ENCODE measurements around the gene PRKG1. TPM values are rescaled to one million over a fixed set of nuclear protein-coding genes. Genes with fewer than 3 reads are reported as not detected.

PRKG1 gene
- total and polyA plus RNA-seq, 2 of the 4 experiments (the other 2 are of a cell fraction), result 3.5 to 18.3 TPM

GRCh38 chr10:51861731-51862130 lies 787.4 kb downstream of the PRKG1 start:
- Histone ChIP-seq H2AK5ac (ENCODE audit: low read depth, low read length) (no peak overlapping the region), H3K4me3 (ENCODE audit: insufficient read depth, low read depth, low read length) (no peak overlapping the region), H4K8ac (ENCODE audit: low read depth in 2 of 2, low read length in 2 of 2) (no peak overlapping the region), H2BK20ac (ENCODE audit: low read depth, low read length) (no peak overlapping the region), H3K18ac (ENCODE audit: low read depth, low read length) (no peak overlapping the region), H3K27me3 (ENCODE audit: control insufficient read depth, insufficient read depth, low read length) (no peaks in the 10 kb centered on the region), H3K14ac (replicated peaks; ENCODE audit: low read depth, low read length) (no peak overlapping the region), H4K20me1 (ENCODE audit: insufficient read depth, low read length) (no peaks in the 10 kb centered on the region), H3K4me2 (ENCODE audit: low read depth, low read length) (no peak overlapping the region), H2AFZ (replicated peaks; ENCODE audit: low read length, poor library complexity) (no peak overlapping the region), H4K91ac (ENCODE audit: insufficient read depth, low read depth, low read length) (no peak overlapping the region), H3K9ac (ENCODE audit: low read depth, low read length) (no peak overlapping the region), H3K23ac (ENCODE audit: low read depth, low read length) (no peak overlapping the region), H3K4me1 (ENCODE audit: control insufficient read depth, insufficient read depth, low read length) (no peaks in the 10 kb centered on the region; the same call in 1 of the 2 replicates), H2BK120ac (ENCODE audit: low read depth, low read length) (no peak overlapping the region), H3K36me3 (ENCODE audit: control insufficient read depth, insufficient read depth, low read length) (no peaks in the 10 kb centered on the region), H4K5ac (ENCODE audit: low read depth, low read length) (no peak overlapping the region), H3K4ac (ENCODE audit: low read depth, low read length) (no peak overlapping the region), H3K9me1 (ENCODE audit: insufficient read depth, low read length) (no peaks in the 10 kb centered on the region), H3K9me3 (ENCODE audit: control insufficient read depth, insufficient read depth, low read length) (no peaks in the 10 kb centered on the region), H3K56ac (ENCODE audit: extremely low read depth, insufficient read depth, low read length) (no peak overlapping the region), H2BK15ac (ENCODE audit: low read depth, low read length) (no peak overlapping the region), H3K27ac (ENCODE audit: insufficient read depth, low read length) (no peak overlapping the region), H2BK5ac (ENCODE audit: low read depth, low read length, poor library complexity, severe bottlenecking) (no peak overlapping the region), H2AK9ac (replicated peaks; ENCODE audit: low read depth, low read length, poor library complexity) (no peak overlapping the region), H3K79me1 (ENCODE audit: low read depth in 1 of 2, low read length in 2 of 2) (no peaks in the 10 kb centered on the region; a peak in 1 of 4 replicates)
- DNase-seq (no peak), ATAC-seq (ENCODE audit: low read depth) (no peak)
- no TSS peak for BruUV-seq (replicated peaks)
- TF ChIP-seq FOS (IDR thresholded peaks at IDR 0.05; ENCODE audit: low read depth, low read length), result no peak
- no peak for TF ChIP-seq MAFK (IDR thresholded peaks at IDR 0.05; ENCODE audit: low read depth, low read length)
- TF ChIP-seq MAZ (IDR thresholded peaks at IDR 0.05; ENCODE audit: borderline replicate concordance, low read depth, low read length), result no peak
- in situ Hi-C loops (cut with MboI; ENCODE audit: low sequenced_read_pairs), result no loop called here
- CTCF ChIA-PET, result no interaction called here
- POLR2A ChIA-PET (ENCODE audit: unreplicated experiment), result no interaction called here
- dilution Hi-C loops (cut with HindIII; ENCODE audit: low sequenced_read_pairs, unreplicated experiment), result no loop called here
- intact Hi-C loops (cut with micrococcal nuclease), result no loop called here
- WGBS, 2 experiments (ENCODE audit: extremely low coverage in 2 of 2, insufficient read length in 1 of 2), result 100% methylated on average over 2 of the region's 4 CpGs; no CpG with 5 or more reads in 1 of the 2 experiments
